CD4-positive, alpha-beta T cell treated with Interleukin-17A for 1 hour (primary cell): Measurements from ENCODE around the gene ANKS1A.
"Not testable (repeated sequence)": the region's sequence is repeated elsewhere in the genome, so short reads cannot be mapped to it uniquely, and the experiment has no call there.

Experiments used
- DNase-seq: peaks from one replicate; pipeline ENCODE4 v3.0.0-alpha.2; 2020

The ANKS1A gene

DNA sequence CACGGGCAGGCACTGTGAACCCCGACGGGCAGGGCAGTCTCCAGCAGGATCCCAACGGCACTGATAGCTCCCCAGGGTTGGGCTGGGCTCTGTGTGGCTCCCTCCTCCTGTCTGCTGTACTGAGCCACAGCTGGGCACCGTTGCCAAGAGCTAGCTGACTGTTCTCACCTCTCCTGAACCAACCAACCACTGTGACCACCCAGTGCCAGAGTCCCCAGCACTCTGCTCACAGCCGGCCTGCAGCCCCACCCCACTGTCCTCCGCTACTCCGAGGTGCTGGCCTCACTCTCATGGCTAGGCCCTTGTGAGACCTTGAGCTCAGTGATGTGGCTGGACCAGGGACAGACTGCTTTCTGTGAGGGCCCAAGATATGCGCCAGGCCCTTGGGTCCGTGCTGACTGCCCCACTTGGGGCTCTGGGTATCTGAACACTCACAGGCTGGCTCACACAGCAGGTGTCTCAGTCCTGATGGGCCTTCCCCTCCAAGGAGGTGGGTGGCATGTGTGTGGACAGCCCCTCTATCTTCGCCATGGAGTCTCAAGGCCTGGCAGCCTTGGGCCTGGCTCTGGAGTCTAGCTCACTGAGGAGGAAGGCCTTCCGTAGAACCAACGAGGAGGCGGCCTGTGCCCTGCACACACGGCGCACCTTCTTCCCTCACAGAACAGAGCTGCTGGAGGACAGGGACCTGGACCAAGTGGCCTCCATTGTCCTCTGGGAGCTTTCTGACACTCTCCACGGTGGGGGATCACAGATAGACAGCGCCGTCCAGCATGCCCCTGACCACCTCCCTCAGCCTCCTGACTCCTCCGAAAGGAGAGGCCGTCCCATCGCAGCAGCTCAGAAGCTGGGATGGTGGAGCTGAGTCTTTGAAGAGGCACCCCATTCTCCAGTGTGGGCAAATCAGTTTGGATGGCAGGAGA, 198.6 kb downstream of the ANKS1A start:
- no peak for DNase-seq

DNA sequence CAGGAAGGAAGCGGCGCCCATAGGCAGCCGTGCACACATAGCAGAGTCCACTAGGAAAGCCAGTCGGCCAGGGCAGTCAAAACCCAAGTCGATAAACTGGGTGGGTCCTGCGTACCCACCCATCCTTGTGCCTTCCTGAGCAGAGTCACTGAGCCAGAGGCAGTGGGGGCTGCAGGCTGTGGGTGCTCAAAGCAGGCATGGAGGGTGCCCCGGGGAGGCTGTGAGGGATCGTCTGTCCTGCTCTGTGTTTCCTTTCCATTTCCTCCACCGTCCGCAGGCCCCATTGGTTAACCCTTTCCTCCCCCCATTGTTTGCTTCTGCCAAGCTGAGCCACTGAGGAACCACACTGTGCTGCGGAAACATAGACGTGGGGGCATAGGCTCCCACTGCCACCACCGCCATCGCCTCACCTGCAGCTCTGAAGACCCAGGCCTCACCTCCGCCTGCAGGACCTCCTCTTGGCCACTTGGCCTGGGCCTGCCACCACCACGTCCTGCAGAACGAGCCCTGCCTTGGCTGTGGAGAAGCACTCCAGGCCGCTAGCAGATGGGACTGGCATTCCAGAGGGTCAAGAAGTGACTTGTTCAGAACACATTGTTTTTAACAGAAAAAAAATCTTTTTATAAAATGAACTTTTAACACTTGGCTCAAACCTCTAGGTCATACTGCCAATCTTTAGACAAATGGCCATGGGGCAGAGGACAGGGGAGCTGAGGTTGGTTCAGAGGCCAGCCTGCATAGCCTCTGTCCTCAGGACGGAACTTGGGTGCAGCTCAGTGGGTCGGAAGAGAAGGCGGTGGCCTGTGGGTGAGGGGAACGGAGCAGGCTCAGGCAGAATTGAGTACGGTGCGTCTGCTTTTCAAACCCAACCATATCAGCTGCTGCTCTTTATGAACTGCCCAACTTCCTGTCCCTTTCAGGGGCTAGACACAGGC, 199.5 kb downstream of the ANKS1A start:
- DNase-seq = no peak

DNA sequence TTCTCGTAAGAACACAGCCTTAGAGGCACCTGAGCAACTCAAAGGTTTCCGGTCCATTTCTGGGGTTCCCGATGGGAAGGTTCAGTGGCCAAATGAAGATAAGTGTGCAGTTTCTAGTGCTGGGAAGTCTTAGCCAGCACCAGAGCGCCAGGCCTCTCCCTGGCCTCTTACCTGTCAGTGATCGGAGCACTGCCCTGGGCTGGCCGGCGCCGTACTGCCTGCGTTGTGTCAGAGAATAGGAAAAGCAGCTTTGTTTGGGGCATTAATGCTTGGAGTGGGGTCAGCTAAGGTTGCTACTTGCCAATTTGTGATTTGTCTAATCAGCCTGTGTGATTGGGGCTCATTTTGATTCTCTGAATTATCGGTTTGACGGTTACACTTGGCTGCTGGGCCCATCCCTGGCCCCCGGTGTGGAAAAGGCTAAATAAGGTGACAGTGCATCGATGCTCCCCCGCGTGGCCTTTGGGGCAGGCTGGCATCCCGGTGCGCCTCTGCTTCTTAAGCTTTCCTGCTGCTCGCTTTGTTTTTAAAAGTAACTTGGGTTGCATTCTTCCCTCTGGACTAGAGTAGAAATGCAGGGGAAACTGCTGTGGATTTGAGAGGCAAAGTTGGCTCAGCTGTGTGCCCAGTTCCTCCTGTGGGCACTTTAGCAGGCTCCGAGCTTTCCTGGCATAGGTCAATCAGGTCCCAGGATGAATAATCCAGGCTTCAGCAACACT, 200.3 kb downstream of the ANKS1A start:
- DNase-seq = no peak

DNA sequence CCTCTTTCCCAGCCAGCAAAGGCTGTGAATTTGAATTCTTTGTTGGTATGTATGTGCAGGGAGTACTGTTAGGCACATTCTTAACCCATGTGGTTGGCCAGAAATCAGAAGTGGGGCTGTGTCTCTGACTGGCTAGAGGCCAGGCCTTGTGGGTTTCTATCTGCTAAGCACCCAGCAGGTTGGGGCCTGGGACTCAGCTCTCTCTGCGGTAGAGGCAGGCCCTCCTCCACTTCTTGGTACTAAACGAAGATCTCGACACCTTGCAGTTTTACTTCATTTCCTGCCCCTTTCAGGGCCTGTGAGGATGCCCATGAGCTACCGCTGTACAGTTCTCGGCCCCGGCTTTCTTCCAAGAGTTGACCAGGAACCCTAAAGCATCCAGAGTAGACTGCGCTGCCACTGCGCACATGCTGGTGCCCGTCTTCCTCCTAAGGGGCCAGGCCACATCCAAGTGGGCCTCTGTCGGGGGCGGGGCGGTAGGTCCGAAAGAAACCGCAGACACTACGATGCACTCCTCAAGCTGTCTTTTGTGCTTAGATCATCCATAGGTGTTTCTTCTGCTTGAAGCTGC, 201.0 kb downstream of the ANKS1A start:
- DNase-seq = no peak

DNA sequence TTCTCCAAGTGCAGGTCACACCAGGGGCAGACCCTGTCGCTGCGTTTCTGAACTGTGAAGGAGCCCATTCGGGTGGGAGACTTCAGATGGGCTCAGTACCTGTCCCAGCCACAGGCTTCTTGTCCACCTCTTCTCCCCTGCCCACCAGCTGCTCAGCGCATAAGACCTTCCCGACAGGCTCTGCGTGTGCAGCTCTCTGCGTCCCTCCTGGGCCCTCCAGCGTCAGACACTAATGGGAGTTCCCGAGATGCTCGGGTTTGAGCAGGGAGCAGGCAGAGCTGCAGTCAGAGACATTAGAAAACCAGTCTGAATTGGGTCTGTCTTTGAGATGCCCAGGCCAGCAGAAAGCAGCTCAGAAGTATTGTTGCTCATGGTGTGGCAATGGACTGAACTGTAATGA, 201.7 kb downstream of the ANKS1A start:
- no peak for DNase-seq

DNA sequence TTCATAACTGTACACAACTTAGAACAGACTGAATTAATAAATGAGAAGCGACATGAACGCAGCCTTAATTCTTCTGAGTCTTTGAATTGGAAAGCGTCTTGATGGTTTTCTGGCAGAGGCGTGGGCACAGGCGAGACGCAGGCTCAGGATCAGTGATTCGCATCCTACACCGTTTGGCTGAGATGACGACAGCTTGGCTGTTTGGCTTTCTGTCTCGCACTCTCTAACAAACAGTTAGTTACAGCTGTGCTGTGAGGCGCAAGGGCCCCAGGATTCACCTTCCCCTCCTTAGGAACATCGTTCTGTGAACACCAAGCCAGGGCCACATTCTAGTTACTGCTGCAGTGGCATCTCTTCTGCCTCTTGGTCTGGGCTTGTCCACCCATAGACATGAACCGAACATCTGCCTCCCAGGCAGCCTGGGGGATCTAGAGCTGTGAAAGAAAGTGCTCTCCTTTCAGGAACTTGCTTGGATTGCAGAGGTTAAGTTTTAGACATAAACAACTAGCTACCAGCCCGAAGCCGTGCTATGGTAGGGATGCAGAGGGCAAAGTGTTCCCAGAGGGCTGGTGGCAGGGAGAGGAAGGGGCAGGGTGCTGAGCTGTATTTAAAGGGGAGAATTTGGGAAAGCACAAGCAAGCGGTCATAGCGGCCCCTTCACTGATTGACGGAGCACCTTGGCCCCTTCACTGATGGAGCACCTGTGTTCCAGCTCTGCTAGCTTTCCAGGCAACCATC, 202.5 kb downstream of the ANKS1A start:
- no peak for DNase-seq

DNA sequence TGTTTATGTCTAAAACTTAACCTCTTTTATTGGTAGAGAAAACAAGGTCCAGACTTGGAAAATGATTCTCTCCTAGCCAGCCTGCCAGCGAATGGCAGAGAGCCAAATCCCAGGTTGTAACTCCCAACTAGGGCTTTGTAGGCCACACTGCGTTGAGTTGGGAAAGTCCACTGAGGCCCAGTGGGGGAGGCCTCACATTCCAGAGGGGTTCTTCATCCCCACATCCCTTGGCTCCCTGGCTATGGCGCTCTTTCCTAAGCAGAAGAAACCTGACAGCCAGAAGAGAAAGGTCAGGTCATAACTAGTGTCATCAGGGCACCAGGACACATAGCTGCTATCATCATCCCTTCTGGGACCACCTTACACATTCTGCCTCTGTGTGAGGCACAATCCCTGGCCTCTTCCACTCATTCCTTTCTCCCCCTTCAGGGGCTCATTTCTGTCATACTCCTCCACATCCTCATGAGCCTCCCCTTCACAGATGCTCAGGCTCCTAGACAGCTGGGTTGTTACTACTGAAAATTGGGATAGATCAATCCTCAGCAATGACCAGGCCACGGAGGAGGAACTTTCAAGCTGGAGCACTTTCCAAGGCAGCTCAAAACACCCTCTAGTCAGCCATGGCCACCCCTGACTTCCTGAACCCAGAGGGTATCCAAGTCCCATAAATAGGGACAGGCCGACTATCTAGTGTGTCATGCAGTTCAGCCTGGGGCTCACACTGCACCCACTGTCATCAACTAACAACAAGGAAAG, 203.5 kb downstream of the ANKS1A start:
- no peak for DNase-seq

DNA sequence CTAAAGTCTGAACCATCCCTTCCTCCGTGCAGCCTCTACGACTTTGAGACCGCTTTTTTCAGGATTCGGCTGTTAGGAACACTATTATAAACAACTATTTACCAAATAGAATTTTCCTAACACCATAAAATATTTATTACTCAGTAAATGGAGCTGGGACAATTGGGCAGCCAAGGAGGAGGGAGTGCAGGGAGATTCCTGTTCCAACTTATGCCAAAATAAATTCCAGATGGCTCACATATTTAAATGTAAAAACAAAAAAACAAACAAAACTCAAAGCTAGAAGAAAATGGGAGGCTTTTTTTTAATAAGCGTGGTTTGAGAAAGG, 204.0 kb downstream of the ANKS1A start:
- no peak for DNase-seq

DNA sequence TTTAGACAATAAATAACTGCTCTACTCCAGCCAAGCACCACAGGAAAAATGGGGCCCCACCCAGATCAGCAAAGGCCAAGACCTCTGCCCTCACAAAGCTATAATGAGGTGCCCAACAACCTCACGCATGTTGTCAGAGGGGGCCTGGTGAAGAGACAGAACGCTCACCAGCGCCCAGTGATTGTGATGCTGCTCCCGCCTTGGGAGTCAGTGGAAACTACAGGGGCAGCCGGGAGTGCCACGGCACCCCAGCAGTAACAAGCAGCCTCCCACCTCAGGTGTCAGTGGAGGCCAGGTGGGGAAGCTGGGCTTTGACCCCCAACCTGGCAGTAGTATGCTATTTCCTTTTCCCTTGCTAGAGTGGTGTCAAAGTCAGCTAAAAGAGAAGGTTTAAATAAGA, 204.7 kb downstream of the ANKS1A start:
- DNase-seq = no peak

DNA sequence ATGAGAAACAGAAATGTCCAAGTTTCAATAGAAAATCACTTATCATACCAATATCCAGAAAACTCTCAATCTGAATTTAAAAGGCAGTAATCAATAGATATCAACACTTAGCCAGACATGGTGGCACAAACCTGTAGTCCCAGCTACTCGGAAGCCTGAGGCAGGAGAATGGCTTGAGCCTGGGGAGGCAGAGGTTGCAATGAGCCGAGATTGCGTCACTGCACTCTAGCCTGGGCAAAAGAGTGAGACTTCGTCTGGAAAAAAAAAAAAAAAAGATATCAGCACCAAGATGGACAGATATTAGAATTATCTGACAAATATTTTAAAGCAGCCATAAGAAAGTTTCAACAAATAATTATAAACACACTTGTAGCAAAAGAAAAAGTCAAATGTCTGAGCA, 205.1 kb downstream of the ANKS1A start:
- DNase-seq = no peak

DNA sequence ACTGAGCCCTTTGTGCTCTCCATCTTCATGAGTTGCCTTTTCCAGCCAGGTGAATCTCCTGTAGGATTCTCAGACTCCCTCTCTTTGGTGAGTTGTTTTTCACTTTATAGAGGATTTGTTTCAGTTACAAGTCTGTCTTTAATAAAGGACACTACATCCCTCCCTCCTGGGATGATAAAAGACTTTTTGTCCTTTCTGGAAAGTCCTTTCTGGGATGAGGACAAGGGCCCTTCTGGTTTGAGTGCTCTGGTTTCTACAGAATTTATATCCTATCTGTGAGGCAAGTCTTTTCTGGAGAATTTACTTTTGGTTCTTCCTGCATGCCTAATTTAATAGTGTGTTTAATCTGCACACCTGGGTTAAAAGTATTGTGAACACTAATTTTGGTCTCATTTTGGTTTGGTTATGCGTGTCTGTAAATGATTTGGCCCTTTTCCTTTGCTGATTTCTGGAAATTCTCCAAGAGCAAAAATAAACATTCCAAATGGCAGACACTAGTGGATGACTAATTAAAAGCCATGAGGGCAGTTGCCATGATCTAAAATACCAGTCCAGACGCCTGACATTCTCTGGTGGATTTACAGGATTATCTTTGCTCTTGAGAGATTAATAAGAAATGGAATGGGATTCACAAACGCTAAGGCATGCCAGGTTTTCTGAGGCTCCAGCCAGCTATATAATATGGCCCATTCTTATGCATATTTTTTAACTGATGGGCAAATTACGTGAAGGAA, 207.2 kb downstream of the ANKS1A start:
- no peak for DNase-seq

DNA sequence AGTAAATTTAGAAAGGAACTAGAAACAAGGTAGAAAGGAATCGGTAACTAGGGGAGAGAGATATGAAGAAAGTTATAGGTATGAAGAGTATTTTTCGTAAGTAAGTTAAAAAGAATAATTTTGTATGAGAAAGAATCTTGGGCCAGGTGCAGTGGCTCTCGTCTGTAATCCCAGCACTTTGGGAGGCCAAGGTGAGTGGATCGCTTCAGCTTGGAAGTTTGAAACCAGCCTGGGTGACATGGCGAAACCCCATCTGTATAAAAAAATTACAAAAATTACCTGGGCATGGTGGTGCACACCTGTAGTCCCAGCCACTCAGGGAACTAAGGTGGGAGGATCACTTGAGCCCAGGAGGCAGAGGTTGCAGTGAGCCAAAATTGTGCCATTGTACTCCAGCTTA, 210.1 kb downstream of the ANKS1A start:
- DNase-seq = no peak

DNA sequence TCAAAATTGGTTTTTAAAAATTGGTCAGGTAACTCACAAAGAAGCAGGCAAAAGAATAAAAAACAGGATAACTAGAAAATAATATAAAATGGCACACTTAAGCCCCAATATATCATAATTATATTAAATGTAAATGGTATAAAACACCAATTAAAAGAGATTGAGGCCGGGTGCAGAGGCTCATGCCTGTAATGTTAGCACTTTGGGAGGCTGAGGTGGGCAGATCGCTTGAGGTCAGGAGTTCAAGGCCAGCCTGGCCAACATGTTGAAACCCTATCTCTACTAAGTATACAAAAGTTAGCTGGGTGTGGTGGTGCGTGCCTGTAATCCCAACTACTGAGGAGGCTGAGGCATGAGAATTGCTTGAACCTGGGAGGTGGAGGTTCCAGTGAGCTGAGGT, 216.0 kb downstream of the ANKS1A start:
- DNase-seq = no peak

DNA sequence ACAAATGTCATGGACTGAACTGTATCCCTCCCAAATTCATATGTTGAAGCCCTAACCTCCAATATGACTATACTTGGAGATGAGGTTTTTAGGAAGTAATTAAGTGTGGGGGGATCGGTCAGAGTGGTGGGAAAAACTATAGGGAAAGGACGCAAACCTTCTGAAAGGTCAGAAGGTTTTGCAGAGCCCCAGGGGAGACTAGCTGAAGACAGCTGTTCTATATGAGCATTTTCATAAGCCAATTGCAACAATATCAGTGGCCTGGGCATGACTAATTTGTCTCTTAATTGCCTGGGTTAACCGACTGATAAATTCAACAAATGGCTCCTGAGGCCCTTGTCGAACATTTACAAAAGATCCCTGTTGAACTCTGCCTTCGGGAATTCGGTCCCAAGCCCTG, 217.0 kb downstream of the ANKS1A start:
- DNase-seq = not testable (repeated sequence)

DNA sequence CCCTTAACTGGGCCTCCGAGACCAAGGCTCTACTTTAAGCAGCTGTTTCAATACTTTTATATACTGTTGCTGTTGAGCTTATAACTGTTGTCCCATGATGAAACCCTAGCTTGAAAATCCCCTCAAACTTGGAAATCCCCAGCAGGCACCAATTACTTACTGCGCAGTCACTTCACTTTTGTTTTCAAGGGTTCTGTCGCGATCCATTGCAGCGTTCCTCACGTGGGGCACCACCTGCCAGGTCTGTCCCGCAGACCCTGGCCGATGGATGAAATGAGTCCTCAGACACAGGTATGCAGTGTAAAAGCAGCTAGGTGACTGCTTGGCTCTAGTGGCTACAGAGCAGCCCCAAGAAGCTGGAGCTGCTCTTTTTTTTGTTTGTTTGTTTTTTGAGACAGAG, 218.2 kb downstream of the ANKS1A start:
- not testable (repeated sequence) for DNase-seq

DNA sequence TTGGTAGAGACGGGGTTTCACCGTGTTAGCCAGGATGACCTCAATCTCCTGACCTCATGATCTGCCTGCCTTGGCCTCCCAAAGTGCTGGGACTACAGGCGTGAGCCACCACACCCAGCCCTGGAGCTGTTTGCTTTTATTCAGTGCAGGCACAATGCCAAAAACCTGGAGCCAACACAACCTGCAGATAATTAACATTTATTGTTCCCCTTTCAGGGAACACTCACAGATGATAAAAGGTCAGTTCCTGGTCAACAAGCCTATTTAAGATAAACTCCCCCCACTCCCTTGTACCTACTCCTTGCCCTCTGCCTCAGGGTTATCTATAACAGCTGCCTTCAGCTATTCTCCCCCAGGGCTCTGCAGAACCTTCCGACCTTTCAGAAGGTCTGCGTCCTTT, 218.7 kb downstream of the ANKS1A start:
- DNase-seq = not testable (repeated sequence)

DNA sequence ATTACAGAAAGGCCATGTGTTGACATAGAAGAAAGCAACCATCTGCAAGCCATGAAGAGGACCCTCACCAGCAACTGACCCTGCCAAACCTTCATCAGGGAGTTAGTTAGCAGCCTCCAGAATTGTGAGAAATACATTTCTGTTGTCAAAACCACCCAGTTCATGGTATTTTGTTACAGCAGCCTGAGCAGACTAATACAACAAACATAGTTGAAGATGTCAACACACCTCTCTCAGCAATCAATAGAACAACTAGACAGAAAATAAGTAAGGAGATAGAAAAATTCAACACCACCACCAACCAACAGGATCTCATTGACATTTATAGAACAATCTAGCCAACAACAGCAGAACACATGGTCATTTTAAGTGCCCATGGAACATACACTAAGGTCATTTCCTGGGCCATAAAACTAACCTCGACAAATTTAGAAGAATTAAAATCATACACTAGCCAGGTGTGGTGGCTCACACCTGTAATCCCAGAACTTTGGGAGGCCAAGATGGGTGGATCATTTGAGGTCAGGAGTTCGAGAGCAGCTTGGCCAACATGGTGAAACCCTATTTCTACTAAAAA, 219.3 kb downstream of the ANKS1A start:
- DNase-seq = no peak

DNA sequence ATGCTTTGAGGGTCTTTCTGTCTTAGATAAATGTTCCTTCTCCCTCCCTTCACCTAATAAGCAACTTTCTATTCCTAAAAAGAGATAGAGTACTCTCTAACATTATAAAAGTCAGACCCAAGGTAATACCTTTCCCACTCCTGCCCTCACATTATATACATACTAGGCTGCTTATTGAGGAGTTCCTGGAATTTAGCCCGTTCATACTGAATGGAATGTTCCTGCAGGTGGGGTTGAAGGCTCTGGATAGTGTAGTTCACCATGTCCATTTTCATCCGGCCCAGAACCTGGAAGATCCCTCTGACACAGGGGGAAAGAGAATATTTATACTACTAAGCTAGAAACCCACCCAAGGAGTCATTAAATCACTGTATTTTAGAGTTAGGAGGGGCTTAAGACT, 231.7 kb downstream of the ANKS1A start:
- no peak for DNase-seq

DNA sequence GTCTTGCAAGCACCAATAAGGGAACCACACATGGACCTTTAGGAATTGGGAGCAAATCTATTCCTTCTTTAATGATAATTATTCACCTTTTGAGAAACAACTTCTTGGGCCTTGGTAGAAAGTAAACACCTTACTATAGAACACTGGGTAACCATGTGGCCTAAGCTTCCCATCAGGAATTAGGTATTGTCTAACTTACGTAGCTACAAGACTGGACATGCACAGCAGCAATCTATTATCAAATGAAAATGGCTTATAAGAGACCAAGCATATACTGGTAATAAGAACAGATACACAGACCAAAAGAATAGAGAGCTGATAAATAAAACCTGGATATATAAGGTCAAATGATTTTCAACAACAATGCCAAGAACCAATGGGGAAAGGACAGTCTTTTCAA, 235.3 kb downstream of the ANKS1A start:
- DNase-seq = no peak

DNA sequence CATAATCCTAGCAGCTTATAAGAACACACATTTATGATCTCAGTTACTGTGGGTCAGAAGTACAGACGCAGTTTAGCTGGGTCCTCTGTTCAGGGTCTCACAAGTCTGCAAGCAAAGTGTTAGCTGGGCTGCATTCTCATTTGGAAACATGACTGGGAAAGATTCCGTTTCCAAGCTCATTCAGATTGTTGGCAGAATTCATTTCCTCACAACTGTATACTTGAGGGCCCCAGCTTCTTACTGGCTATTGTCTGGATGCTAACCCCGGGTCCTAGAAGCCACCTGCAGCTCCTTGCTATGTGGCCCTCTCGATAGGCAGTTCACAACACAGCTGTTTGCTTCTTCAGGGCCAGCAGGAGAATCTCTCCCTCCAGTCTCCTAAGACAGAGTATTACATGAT, 239.0 kb downstream of the ANKS1A start:
- DNase-seq = no peak
